Panc1 (cell line): ENCODE measurements around the gene NPM3. TPM values are rescaled to one million over a fixed set of nuclear protein-coding genes. Genes with fewer than 3 reads are reported as not detected.

Source experiments
- ATAC-seq: fragments of 200-7000 bp; cut with Tn5 transposase; 2 replicates; pipeline ENCODE4 v1.9.1; 2020; ENCODE audit warnings: mild to moderate bottlenecking, moderate library complexity
- BruUV-seq: library from RNA; stranded (reverse); fragments of 400-500 nt; replicated peaks from 2 replicates; lab custom pipeline; 2021; lab: Mats Ljungman, UMichigan
- CTCF ChIA-PET: fragments of 300-600 bp; sonication (Branson Sonifier 250); formaldehyde crosslinking; loops from one replicate; lab custom pipeline; 2022; ENCODE audit warnings: antibody characterized with exemption; lab: Charles Lee
- POLR2A ChIA-PET: fragments of 300-600 bp; sonication (Branson Sonifier 250); formaldehyde crosslinking; loops from one replicate; lab custom pipeline; 2022; ENCODE audit warnings: antibody characterized with exemption; lab: Charles Lee
- DNase-seq: peaks from one replicate; pipeline ENCODE4 v3.0.0-alpha.2; 2010; ENCODE audit warnings: low read depth, low spot score
- H3K27ac ChIP-seq: 2 replicates; pipeline ENCODE4 v1.5.1; 2011; ENCODE audit warnings: mild to moderate bottlenecking, low read length, inconsistent platforms
- H3K27me3 ChIP-seq: fragments of 200-500 bp; sonication (Bioruptor generic); 2 replicates; pipeline ENCODE4 v1.6.0; 2014; ENCODE audit warnings: low read length, inconsistent platforms; ENCODE audit not compliant: control insufficient read depth, insufficient read depth
- H3K36me3 ChIP-seq: fragments of 200-500 bp; sonication (Bioruptor generic); 2 replicates; pipeline ENCODE4 v1.5.1; 2014; ENCODE audit warnings: inconsistent platforms, mild to moderate bottlenecking, low read length, moderate library complexity; ENCODE audit not compliant: control insufficient read depth, insufficient read depth
- H3K4me1 ChIP-seq: 2 replicates; pipeline ENCODE4 v1.5.1; 2011; ENCODE audit warnings: inconsistent platforms, mild to moderate bottlenecking, low read length, moderate library complexity; ENCODE audit not compliant: control insufficient read depth, insufficient read depth
- H3K4me3 ChIP-seq, 2 experiments: 2 replicates each; pipeline ENCODE4 v1.5.1; 2011 to 2012; ENCODE audit warnings: low read depth in 2 of 2, low read length in 2 of 2, mild to moderate bottlenecking in 2 of 2, inconsistent platforms in 1 of 2, moderate library complexity in 1 of 2
- H3K9me3 ChIP-seq: fragments of 200-500 bp; sonication (Bioruptor generic); 2 replicates; pipeline ENCODE4 v1.5.1; 2014; ENCODE audit warnings: low read depth, mild to moderate bottlenecking, inconsistent platforms, low read length, moderate library complexity; ENCODE audit not compliant: control insufficient read depth, insufficient read depth
- POLR2AphosphoS5 ChIP-seq: IDR thresholded peaks from 2 replicates; pipeline ENCODE4 v1.6.1; 2012; ENCODE audit warnings: mild to moderate bottlenecking, low read depth, low read length, moderate library complexity
- SIN3A ChIP-seq: IDR thresholded peaks from 2 replicates; pipeline ENCODE4 v1.6.1; 2012; ENCODE audit warnings: low read depth, mild to moderate bottlenecking, low read length, moderate library complexity, borderline replicate concordance; ENCODE audit not compliant: insufficient read depth
- TCF7L2 ChIP-seq: IDR thresholded peaks from 2 replicates; pipeline ENCODE4 v1.6.1; 2011; ENCODE audit warnings: mild to moderate bottlenecking, low read depth, low read length, inconsistent platforms
- in situ Hi-C: cut with HindIII; loops from 2 replicates; pipeline ENCODE4 v1.10.0; 2016; ENCODE audit warnings: low sequenced_read_pairs, low pct_unique_long_range_greater_than_20kb
- intact Hi-C: fragments of 100-400 bp; cut with micrococcal nuclease; formaldehyde crosslinking; loops from one replicate; pipeline ENCODE4 v1.10.0; 2022; ENCODE audit not compliant: unreplicated experiment
- total RNA-seq: library from RNA; stranded (reverse); gene quantifications from one replicate; pipeline ENCODE4 v1.2.1, GENCODE V29; 2021; ENCODE audit not compliant: unreplicated experiment
- TF ChIP-seq, protein P1 (sequence below): fragments of 450-650 bp; IDR thresholded peaks from 2 replicates; pipeline ENCODE4 v1.5.1; 2017; ENCODE audit warnings: mild to moderate bottlenecking
- TF ChIP-seq, protein P2 (sequence below), 2 experiments: IDR thresholded peaks; 2 replicates each; pipeline ENCODE4 v1.6.1; 2011 to 2012; ENCODE audit warnings: low read depth in 2 of 2, control low read depth in 1 of 2, low read length in 1 of 2, mild to moderate bottlenecking in 1 of 2, moderate library complexity in 1 of 2; ENCODE audit not compliant: insufficient read depth in 1 of 2

NPM3 gene
- total RNA-seq, 1 experiment from 2014 or later, result 109 TPM

DNA sequence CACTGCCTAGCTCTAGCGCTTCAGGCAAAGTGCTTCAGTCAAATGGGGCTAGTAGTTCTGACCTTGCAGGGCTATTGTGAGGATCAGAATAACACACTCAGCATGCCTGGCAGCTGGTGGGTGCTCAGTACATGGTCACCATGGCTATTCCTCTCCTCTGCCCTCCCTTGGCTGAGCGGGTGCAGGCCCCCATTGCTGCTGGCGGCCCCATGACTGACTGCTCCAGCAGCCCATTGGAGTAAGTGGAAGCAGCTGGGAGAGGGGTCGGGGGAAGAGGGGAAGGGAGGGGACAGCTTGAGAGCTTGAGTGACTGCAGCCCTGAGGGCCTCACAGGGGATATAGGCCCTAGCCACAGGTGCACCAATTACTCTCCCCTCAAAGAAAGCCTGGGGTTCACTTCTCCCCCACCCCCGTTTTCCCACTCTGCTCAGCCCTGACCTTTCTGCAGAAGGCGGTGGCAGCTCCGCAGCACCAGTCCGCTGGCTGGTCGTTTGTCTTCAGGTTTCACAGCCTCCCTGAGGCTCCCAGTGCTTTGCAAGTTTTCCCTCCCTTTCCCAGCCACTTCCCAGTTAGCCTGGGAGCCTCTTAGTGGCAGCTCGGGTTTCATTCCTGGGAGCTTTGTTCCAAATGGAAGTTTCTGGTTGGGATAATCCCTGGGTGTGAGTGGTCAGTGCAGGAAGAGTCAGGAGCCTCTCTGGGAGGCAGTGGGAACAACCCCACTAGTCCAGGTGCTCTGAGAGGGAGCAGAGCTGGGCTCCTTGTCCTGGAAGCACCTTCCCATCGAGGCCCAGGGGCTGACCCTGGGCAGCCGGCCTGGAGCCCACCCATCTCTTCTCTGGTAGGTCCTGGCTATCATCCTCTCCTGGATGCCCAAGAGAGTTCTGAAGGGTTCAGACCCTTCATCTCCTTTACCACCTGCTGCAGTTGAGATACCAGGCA lies 23.7 kb downstream of the NPM3 start:
- in situ Hi-C loops (no loop called here), intact Hi-C loops (no loop called here)
- POLR2A ChIA-PET, result interaction anchor here (0.6 kb wide), 1 partner anchor 8 kb away, joined by 3 read pairs; no protein-coding TSS in a partner anchor
- DNase-seq (no peak), ATAC-seq (no peak)
- no TSS peak for BruUV-seq
- H3K36me3 ChIP-seq, result no peaks in the 10 kb centered on the region
- H3K27me3 ChIP-seq, result no peaks in the 10 kb centered on the region; the same call in 1 of the 2 replicates
- no peak overlapping the region for H3K27ac ChIP-seq
- TF ChIP-seq SIN3A (no peak), TCF7L2 (no peak), POLR2AphosphoS5 (no peak)
- TF ChIP-seq, protein P1, sequence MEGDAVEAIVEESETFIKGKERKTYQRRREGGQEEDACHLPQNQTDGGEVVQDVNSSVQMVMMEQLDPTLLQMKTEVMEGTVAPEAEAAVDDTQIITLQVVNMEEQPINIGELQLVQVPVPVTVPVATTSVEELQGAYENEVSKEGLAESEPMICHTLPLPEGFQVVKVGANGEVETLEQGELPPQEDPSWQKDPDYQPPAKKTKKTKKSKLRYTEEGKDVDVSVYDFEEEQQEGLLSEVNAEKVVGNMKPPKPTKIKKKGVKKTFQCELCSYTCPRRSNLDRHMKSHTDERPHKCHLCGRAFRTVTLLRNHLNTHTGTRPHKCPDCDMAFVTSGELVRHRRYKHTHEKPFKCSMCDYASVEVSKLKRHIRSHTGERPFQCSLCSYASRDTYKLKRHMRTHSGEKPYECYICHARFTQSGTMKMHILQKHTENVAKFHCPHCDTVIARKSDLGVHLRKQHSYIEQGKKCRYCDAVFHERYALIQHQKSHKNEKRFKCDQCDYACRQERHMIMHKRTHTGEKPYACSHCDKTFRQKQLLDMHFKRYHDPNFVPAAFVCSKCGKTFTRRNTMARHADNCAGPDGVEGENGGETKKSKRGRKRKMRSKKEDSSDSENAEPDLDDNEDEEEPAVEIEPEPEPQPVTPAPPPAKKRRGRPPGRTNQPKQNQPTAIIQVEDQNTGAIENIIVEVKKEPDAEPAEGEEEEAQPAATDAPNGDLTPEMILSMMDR, result no peak
- TF ChIP-seq, protein P2, sequence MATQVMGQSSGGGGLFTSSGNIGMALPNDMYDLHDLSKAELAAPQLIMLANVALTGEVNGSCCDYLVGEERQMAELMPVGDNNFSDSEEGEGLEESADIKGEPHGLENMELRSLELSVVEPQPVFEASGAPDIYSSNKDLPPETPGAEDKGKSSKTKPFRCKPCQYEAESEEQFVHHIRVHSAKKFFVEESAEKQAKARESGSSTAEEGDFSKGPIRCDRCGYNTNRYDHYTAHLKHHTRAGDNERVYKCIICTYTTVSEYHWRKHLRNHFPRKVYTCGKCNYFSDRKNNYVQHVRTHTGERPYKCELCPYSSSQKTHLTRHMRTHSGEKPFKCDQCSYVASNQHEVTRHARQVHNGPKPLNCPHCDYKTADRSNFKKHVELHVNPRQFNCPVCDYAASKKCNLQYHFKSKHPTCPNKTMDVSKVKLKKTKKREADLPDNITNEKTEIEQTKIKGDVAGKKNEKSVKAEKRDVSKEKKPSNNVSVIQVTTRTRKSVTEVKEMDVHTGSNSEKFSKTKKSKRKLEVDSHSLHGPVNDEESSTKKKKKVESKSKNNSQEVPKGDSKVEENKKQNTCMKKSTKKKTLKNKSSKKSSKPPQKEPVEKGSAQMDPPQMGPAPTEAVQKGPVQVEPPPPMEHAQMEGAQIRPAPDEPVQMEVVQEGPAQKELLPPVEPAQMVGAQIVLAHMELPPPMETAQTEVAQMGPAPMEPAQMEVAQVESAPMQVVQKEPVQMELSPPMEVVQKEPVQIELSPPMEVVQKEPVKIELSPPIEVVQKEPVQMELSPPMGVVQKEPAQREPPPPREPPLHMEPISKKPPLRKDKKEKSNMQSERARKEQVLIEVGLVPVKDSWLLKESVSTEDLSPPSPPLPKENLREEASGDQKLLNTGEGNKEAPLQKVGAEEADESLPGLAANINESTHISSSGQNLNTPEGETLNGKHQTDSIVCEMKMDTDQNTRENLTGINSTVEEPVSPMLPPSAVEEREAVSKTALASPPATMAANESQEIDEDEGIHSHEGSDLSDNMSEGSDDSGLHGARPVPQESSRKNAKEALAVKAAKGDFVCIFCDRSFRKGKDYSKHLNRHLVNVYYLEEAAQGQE (IDR thresholded peaks at IDR 0.05; ENCODE audit: insufficient read depth in 1 of 2, low read depth in 2 of 2, low read length in 1 of 2), result no peak
- H3K4me1 ChIP-seq, result no peaks in the 10 kb centered on the region
- no peaks in the 10 kb centered on the region for H3K9me3 ChIP-seq
- H3K4me3 ChIP-seq, result no peak overlapping the region
- CTCF ChIA-PET, result interaction anchor here (0.5 to 0.8 kb wide), 2 partner anchors 10 to 22 kb away, joined by 3 to 11 read pairs; no protein-coding TSS in a partner anchor

DNA sequence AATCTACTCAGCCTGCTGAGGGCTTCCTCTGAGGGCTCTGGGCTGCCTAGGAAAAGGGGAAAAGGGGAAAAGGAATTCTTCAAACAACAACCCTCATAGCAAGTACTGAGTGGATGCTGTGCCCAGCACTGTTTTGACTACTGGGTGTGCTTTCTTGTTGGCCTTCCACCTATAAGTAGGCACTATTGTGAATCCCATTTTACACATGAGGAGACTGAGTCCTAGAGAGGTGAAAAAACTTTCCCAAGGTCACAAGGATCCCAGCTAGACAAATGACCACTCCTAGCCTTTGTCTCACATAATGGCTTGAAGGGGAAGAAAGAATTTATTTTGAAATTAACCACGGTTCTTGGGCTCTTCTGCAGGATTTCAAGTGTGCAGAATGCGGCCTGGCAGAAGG lies 24.4 kb downstream of the NPM3 start:
- TF ChIP-seq SIN3A, result no peak
- TF ChIP-seq POLR2AphosphoS5, result no peak
- TF ChIP-seq, protein P1, result no peak
- no peak for TF ChIP-seq TCF7L2
- TF ChIP-seq, protein P2 (IDR thresholded peaks at IDR 0.05; ENCODE audit: insufficient read depth in 1 of 2, low read depth in 2 of 2, low read length in 1 of 2), result no peak
- Histone ChIP-seq H3K27me3 (peaks cover 2% of the 10 kb centered on the region; the same call in 1 of the 2 replicates), H3K4me3 (no peak overlapping the region), H3K4me1 (no peaks in the 10 kb centered on the region), H3K9me3 (no peaks in the 10 kb centered on the region), H3K36me3 (no peaks in the 10 kb centered on the region), H3K27ac (no peak overlapping the region)
- DNase-seq (no peak), ATAC-seq (no peak)
- BruUV-seq, result no TSS peak
- ChIA-PET CTCF (no interaction called here), POLR2A (no interaction called here)
- intact Hi-C loops, result no loop called here
- in situ Hi-C loops, result no loop called here
